GM12801 (cell line): ENCODE data around the gene PLXNA1.

Source experiments
- TF ChIP-seq, protein P1 (sequence below): IDR thresholded peaks from one replicate; pipeline ENCODE4 v1.5.1; 2011; ENCODE audit warnings: control low read depth; ENCODE audit not compliant: insufficient read length; ENCODE audit errors: extremely low read depth

The PLXNA1 gene

DNA sequence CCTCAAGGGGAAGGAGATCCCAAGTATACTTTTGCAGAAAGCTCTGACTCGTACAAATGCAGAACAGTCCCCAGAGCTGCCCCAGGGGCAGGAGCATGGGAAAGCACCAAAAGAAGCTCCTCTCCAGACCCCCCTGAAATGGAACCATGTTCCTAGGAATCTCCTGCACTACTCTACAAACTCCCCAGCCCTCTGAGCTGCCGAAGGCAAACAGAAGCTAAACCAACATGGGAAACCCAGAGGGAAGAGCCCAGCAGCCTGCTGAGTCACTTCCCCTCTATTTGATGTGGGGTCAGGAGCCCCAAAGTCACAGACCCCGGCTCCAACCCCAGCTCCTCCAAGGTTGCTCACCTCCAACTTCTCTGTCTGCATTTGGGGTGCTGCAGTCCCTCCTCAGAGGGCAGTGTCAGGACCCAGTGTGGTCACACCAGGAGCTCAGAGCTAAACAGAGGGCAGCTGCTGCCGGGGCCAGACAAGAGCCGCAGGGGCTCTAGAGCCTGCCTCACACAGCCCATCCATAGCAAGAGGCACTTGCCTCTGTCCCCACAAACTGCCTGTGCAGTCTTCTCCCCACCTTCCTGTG is 3.8 kb upstream of the PLXNA1 start:
- TF ChIP-seq, protein P1, sequence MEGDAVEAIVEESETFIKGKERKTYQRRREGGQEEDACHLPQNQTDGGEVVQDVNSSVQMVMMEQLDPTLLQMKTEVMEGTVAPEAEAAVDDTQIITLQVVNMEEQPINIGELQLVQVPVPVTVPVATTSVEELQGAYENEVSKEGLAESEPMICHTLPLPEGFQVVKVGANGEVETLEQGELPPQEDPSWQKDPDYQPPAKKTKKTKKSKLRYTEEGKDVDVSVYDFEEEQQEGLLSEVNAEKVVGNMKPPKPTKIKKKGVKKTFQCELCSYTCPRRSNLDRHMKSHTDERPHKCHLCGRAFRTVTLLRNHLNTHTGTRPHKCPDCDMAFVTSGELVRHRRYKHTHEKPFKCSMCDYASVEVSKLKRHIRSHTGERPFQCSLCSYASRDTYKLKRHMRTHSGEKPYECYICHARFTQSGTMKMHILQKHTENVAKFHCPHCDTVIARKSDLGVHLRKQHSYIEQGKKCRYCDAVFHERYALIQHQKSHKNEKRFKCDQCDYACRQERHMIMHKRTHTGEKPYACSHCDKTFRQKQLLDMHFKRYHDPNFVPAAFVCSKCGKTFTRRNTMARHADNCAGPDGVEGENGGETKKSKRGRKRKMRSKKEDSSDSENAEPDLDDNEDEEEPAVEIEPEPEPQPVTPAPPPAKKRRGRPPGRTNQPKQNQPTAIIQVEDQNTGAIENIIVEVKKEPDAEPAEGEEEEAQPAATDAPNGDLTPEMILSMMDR, result no peak

DNA sequence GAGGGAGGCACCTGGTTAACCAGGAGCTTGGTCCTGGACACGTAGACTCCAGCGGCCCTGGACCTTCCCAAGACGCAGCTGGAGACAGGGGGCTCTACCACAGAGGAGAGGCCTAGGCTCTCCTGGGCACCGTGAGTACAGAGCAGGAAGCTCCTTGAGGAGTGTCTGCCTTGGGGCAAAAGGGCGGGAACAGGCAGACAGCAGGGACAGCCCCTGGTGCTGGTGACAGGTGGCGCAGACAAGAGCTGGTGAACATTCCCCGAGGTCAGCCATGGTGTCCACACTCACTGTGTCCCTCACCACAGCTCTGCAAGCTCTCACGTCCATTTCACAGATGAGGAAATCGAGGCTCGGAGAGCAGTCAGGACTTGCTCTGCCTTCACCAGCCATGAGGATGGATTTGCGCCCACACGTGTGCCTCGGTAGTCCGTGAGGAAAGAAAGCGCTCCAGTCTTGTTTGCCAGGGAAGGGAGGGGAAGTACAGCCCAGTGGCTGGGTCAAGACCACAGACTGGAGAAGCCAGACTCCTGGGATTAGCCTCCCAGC is 2.6 kb upstream of the PLXNA1 start:
- TF ChIP-seq, protein P1, result no peak

DNA sequence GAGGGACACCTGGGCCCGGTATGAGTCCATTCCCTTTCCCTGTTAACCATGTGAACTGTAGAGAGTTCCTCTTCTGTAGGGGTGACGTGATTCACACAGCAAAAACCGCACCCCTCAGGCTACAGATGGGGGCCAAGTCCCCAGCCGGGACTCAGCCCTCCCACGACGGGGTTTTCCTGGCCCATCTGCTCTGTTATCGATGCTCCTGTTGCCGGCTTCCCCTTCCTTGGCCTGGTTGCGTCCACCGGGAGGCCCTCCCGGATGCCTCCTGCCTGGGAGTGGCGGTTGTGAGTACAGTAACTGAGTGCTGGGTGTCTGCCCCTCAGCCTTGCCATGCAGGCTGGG is 817 bp upstream of the PLXNA1 start:
- TF ChIP-seq, protein P1, result no peak

DNA sequence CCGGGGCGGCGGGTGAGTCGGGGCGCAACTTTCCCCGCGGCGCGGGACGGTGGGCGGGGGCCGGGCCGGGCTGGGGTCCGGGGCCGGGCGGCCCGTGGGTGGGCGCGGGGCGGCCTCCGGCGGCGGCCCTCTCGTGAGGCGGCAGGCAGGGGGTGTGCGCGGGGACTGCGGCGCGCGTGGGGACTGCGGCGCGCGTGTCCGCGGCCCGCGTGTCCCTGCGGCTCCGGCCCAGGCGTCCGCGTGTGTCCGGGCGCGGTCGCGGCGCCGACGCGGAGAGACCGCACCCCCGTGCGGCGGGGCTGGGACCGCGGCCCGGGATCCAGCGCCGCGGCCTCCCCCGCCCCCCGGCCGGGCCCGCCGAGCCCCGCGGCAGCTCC is 349 bp downstream of the PLXNA1 start:
- TF ChIP-seq, protein P1, result no peak

DNA sequence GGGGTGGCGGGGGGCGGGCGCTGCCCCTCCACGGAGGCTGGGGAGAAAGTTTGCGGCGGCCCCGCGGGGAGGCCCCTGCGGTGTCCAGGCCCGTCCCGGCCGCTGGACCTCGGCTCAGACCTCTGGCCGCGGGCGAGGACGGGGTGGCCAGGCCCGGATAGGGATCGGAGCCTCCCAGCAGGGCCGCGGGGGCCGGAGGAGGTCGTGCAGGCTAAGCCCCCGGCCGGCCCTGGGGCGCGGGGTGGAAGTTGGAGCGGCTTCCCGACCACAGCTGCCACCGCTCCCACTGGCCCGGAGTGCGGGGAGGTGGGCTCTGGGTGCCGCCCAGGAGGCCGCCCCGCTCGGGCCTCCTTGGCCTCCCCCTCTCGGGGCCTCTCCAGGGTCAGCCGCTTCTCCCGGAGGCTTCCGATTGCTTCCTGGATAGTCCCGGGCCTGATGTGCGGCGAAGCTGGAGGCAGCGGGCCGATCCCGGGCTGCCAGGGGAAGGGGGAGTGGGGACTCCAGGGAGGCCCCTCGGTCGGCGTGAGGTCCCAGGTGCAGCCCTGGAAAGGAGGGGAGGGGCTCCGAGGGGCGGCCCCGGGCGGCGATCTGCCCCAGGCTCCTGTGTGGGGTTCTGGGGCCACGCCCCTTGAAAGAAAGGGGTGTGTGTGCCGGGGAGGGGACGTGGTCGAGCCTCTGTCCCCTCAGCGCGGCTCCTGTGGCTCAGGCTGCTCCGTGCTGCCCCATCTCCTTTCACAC is 907 bp downstream of the PLXNA1 start:
- TF ChIP-seq, protein P1, result no peak

DNA sequence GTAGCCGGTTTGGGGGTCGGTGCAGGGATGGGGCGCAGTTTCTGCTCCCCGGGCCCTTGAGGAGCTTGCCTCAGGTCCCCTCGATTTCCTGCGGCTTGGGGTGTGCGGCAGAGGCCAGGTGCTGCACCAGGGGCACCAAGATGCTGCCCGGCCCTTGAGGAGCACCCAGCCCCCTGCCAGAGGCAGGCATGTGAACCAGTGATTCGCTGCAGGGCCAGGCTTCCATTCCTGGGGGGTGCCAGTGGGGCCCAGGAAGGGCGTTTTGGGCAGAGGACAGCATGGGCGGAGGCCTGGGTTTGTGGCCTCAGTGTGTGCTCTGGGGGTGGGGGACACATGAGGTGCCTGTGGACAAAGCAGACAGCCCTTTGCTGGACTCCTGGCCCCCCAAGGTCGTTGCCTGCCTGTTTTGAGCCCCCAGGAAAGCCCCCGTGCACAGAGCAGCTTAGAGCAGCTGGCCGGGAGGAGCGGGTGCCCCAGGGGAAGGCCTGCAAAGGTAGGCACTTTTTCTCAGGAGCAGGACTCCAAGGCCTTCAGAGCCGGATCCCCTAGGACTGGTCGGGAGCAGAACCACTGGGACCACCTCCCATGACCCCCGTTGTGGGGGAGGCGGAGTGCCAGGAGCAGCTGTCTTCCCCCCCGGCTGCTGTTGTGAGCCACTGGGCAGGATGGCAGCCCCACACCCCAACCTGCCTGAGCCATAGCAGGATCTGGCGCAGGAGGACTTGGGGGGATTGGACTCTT is 1.6 kb downstream of the PLXNA1 start:
- TF ChIP-seq, protein P1, result no peak
